ENCODE data around the gene CELSR1.

GRCh38 chr22:46476547-46476941 lies 60.9 kb downstream of the CELSR1 start:
- TF ChIP-seq CTCF (IDR thresholded peaks at IDR 0.05; ENCODE audit: low read length) (no peak), EZH2 (optimal IDR thresholded peaks at IDR 0.05; ENCODE audit: low read depth, low read length) (no peak)
